GM18511 (cell line): Measurements from ENCODE around the gene HDAC4.

Source experiments
- ATAC-seq: cut with Tn5 transposase; IDR thresholded peaks from one replicate; pipeline ENCODE4 v1.9.1; 2021; ENCODE audit warnings: mild to moderate bottlenecking, moderate library complexity; ENCODE audit not compliant: unreplicated experiment

Gene HDAC4

DNA sequence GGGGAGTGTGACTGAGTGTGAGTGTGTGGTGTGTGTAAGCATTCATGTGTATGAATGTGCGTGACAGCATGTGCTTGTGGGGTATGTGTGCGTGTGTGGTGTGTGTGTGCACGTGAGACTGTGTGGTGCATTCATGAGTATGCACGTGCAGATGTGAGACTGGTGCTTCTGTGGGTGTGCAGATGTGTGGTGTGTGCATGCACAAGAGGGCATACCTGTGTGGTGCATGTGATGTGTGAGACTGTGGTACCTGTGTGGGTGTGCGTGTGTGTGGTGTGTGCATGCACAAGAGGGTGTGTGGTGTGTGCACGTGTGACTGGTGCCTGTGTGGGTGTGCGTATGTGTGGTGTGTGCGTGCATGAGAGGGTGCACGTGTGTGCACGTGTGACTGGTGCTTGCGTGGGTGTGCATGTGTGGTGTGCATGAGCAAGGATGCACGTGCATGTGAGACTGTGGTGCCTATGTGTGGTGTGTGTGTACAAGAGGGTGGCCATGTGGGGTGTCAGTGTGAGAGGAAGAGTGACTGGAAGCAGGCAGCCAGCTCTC lies 339.6 kb downstream of the HDAC4 start:
- ATAC-seq = no peak

DNA sequence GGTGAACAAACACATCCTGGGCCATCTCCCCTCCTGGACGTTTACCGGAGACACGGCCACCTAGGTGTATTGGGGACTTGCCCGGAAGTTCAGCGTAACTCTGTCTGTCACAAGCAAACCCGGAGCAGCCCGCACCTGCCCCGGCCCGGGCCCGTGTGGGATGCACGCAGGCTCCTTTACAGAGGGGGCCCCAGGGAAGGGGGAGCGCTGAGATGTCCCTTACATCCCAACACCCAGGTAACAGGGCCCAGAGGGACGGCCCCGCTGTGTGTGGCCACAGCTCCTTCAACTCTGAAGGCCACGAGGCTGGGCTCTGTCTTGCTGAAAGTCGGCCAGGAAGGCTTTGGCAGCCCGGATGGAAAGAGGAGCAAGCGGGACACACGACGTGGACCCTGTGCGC lies 340.1 kb downstream of the HDAC4 start:
- ATAC-seq = no peak

DNA sequence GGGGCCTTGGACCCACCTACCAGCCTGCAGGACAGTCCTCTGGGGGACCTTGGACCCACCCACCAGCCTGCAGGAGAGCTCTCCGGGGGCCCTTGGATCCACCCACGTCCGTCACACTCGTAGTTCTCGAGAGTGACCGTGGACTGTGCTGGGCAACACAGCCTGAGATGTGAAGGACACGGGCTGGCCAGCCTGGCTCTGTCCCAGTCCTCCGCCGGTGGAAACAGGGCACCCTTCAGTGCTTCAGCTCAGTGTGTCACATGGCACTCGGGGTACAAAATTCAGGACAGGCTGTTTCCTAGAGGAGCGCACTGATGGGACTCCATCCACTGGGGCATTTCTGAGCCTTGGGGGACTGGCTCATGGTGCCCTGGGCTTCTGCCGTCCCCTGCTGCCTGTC lies 341.0 kb downstream of the HDAC4 start:
- no peak for ATAC-seq

GRCh38 chr2:239058766-239059165 lies 342.1 kb downstream of the HDAC4 start:
- no peak for ATAC-seq

DNA sequence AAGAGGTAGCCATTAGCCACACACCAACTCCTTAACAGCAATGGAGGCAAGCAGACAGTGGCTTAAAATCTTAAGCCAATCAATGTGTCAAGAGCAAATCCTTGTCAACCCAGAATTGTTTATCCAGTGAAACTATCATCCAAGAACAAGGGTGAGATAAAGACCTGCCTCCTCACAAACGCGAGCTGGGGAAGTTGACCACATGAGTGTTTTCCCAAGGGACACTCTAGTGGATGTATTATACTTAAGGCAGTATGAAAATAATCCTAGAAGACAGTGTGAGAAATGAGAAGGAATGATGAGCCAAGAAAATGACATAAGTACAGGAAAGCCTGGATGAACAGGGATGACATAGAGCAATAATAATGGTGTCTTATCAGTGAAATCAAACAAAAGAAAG lies 343.3 kb downstream of the HDAC4 start:
- ATAC-seq = no peak

DNA sequence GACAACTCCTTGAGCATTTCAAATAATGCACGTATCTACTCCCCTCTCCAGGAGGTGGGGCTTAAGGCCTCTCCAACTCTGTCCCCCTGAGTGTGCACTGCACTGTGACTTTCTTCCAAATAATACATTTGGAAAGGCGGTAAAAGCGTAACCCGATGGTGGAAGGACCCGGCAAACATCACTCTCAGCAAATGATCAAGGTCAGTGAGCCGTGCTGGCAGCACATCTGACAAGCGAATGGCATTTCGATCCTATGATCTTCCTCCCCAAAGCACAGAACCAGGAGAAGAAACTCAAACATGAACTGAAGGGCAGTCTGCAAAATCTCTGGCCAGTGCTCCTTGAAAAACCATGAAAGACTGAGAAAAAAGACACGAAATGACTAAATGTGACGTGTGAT lies 344.2 kb downstream of the HDAC4 start:
- no peak for ATAC-seq

DNA sequence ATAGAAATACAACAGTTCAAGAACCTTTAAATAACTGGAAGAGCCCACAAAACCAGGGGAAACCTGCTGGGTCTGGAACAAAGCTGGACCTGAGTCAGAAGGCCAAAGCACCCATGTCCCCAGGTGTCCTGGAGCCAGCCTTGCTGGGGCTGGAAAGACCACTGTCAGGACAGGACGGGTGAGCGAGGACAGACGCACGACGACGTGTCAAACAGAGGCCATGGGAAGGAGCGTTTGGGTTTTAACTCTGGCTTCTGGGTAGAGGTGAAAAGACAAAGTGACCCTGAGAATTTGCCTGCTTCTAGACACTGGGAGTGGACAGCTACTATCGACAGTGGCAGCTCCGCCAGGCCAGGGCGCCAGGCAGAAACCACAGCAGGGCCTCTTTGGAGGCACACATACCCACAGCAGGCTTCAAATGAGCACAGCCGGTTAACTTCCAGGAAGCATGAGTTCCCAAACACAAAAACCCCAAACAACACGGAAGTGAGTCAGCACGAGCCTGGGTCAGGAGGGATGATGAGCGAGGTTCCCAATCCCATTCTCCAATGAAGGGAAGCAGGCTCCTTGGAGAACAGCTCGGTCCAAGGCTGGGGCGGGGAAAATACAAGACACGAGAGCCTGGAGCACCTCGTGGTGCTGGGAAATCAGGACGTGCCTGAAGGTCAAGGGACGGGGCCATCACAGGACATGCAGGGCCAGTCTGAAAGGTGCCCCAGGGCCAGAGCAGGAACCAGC lies 344.9 kb downstream of the HDAC4 start:
- no peak for ATAC-seq

GRCh38 chr2:239054921-239055320 lies 345.9 kb downstream of the HDAC4 start:
- no peak for ATAC-seq

DNA sequence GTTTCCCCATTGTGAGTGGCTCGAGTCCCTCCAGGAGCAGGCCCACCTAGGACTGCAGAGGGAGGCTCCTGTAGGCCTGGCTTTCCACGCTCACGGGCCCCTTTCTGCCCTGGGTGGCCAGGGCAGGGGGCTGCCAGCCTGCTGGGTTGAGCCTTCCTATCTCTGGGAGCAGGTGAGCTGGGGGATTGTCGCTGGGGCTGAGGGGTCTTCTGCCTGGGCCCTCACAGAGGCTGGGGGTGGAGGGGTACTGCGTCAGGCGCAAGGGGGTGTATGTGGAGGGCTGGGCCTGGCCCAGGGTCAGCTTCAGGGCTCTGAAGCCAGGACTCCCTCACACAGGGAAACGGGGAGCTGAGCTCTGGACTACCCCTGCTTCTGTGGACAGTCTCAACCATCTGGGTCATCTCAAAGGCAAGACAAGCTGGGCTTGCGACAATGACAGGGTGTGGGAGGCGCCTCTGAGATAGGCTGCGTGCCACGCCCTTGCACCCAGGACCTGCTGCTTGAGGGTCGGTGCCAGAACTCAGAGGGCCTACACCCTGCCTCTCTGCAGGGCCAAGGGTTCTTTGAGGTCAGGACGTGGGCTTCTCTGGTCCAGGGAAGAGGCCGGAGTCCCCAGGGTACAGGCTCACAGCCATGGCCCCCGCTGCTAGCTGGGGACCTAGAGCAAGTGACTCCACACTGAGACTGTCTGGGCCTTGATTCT lies 346.9 kb downstream of the HDAC4 start:
- no peak for ATAC-seq

DNA sequence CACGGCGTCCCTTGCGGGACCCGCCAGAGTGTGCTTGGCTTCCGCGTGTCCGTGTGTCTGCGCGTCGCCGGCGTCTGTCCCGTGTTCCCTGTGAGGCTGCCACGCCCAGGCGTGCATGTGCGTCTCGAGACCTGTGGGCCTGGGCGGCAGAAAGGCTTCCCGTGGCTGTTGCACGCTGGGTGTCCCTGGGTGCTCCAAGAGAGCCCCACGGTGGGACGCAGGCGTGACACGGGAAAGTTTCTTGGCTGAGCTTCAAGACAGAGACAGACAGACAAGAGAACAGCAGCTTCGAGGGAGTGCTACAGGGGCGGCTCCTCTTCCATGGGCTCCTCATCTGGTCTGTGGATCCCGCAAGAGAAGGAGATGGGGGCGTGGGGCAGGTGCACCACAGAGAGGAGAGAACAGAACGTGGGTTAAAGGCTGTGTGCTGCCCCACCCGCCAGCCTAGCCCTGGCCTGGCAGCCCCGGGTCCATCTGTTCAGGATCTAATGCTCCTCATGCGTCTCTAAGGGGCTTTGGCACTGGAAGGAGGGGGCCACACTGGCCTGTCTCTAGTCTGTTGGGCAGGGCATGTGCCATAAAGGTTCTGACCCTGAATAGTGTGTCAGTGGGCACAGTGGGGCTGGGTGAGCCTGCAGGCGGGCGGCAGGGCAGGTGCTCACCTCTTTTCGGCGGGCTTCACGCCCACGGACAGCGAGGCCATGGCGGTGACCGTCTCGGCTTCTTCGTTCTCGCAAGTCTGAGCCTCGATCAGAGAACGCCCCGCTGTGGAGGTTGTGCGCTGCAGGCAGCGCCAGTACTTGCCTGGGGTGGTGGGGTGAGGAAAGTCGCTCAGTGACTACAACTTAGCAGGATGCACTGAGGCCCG lies 347.8 kb downstream of the HDAC4 start:
- no peak for ATAC-seq

- ATAC-seq = no peak
Observed at GRCh38 chr2:239051891-239052445, 348.9 kb downstream of the HDAC4 start.

- no peak for ATAC-seq
Observed at GRCh38 chr2:239050252-239050649, 350.6 kb downstream of the HDAC4 start.

DNA sequence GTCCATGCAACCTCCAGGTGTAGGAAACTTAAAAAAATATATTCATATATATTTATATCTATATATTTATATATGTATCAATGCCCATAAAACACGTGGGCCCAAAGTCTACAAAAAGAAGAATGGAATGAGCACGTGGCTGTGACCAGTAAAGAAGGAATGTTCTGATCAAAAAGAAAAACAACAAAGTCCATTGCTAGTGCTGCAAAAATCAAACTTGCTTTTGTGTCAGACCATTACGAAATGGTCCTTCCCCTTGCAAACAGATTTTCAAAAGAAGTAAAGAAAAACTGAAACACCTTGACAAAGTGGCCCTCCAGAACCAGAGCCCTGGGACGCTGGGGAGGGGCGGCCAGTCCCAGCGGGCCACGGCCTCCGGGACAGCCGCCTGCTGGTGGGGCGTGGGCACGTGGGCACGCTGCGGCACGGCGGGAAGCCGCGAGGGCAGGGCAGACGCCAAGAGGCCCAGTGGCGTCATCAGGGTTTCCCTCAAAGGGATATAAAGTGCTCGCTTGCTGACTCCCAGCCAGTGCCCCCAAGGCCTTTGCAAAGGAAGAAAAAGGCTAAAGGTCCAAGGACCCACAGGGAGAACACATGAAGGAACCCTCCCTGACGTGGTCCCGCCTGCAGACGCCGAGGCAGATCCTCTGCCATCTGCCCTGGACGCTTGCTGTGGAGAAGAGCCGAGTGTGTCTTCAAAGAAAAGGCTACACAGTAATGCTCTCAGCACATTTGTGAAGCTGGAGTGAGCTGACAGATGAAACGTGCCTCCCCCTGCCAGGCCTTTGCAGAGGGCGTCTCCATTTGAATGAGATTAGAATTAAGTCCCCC lies 351.2 kb downstream of the HDAC4 start:
- no peak for ATAC-seq

GRCh38 chr2:239048736-239049135 lies 352.1 kb downstream of the HDAC4 start:
- no peak for ATAC-seq

- ATAC-seq = no peak
Observed at GRCh38 chr2:239047861-239048260, 353.0 kb downstream of the HDAC4 start.

DNA sequence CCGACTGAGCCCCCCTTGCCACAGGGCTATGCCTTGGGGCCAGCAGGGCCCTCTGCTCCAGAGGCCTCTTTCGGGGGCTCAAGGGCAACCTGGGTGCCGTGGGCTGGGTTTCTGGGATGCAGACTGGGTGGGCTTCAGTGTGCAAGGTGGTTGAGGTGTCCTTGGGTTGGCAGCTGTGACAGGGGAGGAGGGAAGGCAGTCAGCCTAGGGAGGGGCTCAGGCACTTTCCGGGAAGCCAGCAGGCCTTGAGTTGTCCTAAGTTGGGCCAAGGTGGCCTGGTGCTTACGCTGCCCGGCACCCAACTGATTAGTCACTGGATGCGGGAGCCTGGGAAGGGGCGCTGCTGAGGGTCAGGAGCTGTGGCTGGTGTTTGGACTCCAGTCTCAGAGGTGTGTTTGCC lies 353.4 kb downstream of the HDAC4 start:
- ATAC-seq = no peak

DNA sequence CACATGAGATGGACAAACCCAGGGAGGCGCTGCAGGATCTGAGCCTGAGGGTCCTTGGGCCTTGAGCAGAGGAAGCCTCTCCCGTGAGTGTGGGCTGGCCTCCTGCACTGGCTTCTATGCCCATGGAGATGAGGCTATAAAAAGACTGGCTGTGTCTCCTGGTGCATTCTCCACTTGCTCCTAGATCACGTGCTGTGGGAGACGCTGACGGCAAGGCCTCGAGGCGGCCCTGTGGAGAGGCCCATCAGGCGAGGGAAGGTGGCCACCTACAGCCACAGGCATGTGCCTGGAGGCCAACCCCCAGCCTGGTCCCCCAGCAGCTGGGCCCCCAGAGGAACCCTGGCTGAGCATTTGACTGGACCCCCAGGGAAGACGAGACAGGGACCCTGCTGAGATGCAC lies 354.0 kb downstream of the HDAC4 start:
- no peak for ATAC-seq

- no peak for ATAC-seq
Observed at GRCh38 chr2:239044336-239044735, 356.5 kb downstream of the HDAC4 start.

DNA sequence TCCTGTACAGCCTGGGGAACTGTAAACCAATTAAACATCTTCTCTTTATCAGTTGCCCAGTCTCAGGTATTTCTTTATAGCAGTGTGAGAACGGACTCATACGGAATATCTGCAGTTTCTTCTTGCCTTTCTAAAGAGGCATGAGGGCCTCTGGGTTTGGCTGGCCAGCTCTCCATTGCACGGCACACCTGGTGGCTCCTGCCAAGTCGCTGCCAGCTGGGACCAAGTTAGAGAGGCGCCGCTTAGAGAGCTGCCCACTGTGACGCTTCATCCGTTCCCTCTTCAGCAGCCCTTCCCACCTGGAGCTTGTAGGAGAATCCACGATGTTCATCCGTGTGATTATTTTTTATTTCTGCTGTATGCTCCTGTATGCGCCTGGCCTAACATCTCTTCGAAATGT lies 357.5 kb downstream of the HDAC4 start:
- no peak for ATAC-seq
